ENCODE data around the gene WTIP. TPM values are rescaled to one million over a fixed set of nuclear protein-coding genes. Genes with fewer than 3 reads are reported as not detected.

WTIP gene
- polyA plus RNA-seq, 6 donors from 2014 or later = 0.01 TPM; not detected in 5

GRCh38 chr19:34484328-34484727 lies 2.8 kb downstream of the WTIP start:
- Mint-ChIP-seq H3K36me3 (no peaks in the 10 kb centered on the region), H3K4me1 (peaks cover 0 to 10% (median 10%) of the 10 kb centered on the region in 3 donors), H3K4me3 (no peak overlapping the region), H3K9me3 (peaks cover 0 to 4% (median 0%) of the 10 kb centered on the region in 7 donors), H3K27me3 (peaks cover 14 to 70% (median 57%) of the 10 kb centered on the region in 3 donors), H3K27ac (no peak overlapping the region)
- ATAC-seq (ENCODE audit: low read depth in 2 of 2) (no peak), DNase-seq (no peak)

GRCh38 chr19:34485831-34486230 lies 4.3 kb downstream of the WTIP start:
- DNase-seq (no peak), ATAC-seq (ENCODE audit: low read depth in 2 of 2) (no peak)
- no peaks in the 10 kb centered on the region for H3K36me3 Mint-ChIP-seq
- H3K9me3 Mint-ChIP-seq = peaks cover 0 to 4% (median 0%) of the 10 kb centered on the region in 7 donors
- no peak overlapping the region for H3K27ac Mint-ChIP-seq
- peaks cover 0 to 10% (median 10%) of the 10 kb centered on the region in 3 donors for H3K4me1 Mint-ChIP-seq
- H3K4me3 Mint-ChIP-seq = peak overlapping the region in 2 of 8 donors; percentile 59 to 74
- peaks cover 10 to 59% (median 48%) of the 10 kb centered on the region in 3 donors for H3K27me3 Mint-ChIP-seq

GRCh38 chr19:34487651-34488051 lies 6.1 kb downstream of the WTIP start:
- no peak for ATAC-seq (ENCODE audit: low read depth in 2 of 2)
- Mint-ChIP-seq H3K27ac (peak overlapping the region in 1 of 6 donors; percentile 53), H3K36me3 (no peaks in the 10 kb centered on the region), H3K4me1 (peaks cover 0 to 9% (median 8%) of the 10 kb centered on the region in 3 donors), H3K4me3 (peak overlapping the region in 1 of 8 donors; percentile 25), H3K27me3 (peaks cover 10 to 55% (median 47%) of the 10 kb centered on the region in 3 donors), H3K9me3 (peaks cover 0 to 4% (median 0%) of the 10 kb centered on the region in 7 donors)
- no peak for DNase-seq

GRCh38 chr19:34489175-34489574 lies 7.6 kb downstream of the WTIP start:
- H3K4me1 Mint-ChIP-seq = no peaks in the 10 kb centered on the region
- DNase-seq (no peak), ATAC-seq (ENCODE audit: low read depth in 2 of 2) (no peak)
- no peak overlapping the region for H3K27ac Mint-ChIP-seq
- peaks cover 0 to 2% (median 0%) of the 10 kb centered on the region in 7 donors for H3K9me3 Mint-ChIP-seq
- H3K4me3 Mint-ChIP-seq = no peak overlapping the region
- peaks cover 9 to 39% (median 31%) of the 10 kb centered on the region in 3 donors for H3K27me3 Mint-ChIP-seq
- H3K36me3 Mint-ChIP-seq = no peaks in the 10 kb centered on the region

- H3K4me3 Mint-ChIP-seq = no peak overlapping the region
- no peak for ATAC-seq (ENCODE audit: low read depth in 2 of 2)
Observed at GRCh38 chr19:34490141-34490766, 8.7 kb downstream of the WTIP start.

GRCh38 chr19:34493038-34493648 lies 11.6 kb downstream of the WTIP start:
- peaks cover 0 to 7% (median under 1%) of the 10 kb centered on the region in 3 donors for H3K27me3 Mint-ChIP-seq
- DNase-seq (no peak), ATAC-seq (ENCODE audit: low read depth in 2 of 2) (no peak)
- no peaks in the 10 kb centered on the region for H3K36me3 Mint-ChIP-seq
- peaks cover 0 to under 1% (median under 1%) of the 10 kb centered on the region in 3 donors for H3K4me1 Mint-ChIP-seq
- no peak overlapping the region for H3K27ac Mint-ChIP-seq
- peaks cover 0 to 3% (median 0%) of the 10 kb centered on the region in 7 donors for H3K9me3 Mint-ChIP-seq
- H3K4me3 Mint-ChIP-seq = no peak overlapping the region

More at GRCh38 chr19:34490141-34490766, 8.7 kb downstream of the WTIP start:
- Mint-ChIP-seq H3K9me3 (peaks cover 0 to 2% (median 0%) of the 10 kb centered on the region in 7 donors), H3K27ac (no peak overlapping the region), H3K4me1 (no peaks in the 10 kb centered on the region), H3K36me3 (no peaks in the 10 kb centered on the region), H3K27me3 (peaks cover 6 to 33% (median 27%) of the 10 kb centered on the region in 3 donors)
- DNase-seq = no peak

GRCh38 chr19:34493649-34494044 lies 12.1 kb downstream of the WTIP start:
- DNase-seq (no peak), ATAC-seq (ENCODE audit: low read depth in 2 of 2) (no peak)
- H3K4me3 Mint-ChIP-seq = no peak overlapping the region
- peaks cover 0 to 6% (median 4%) of the 10 kb centered on the region in 3 donors for H3K4me1 Mint-ChIP-seq
- H3K36me3 Mint-ChIP-seq = no peaks in the 10 kb centered on the region
- H3K9me3 Mint-ChIP-seq = peaks cover 0 to 3% (median 0%) of the 10 kb centered on the region in 7 donors
- H3K27ac Mint-ChIP-seq = peak overlapping the region in 1 of 6 donors; percentile 13
- H3K27me3 Mint-ChIP-seq = peaks cover 0 to 6% (median 0%) of the 10 kb centered on the region in 3 donors

GRCh38 chr19:34494601-34495000 lies 13.0 kb downstream of the WTIP start:
- ATAC-seq (ENCODE audit: low read depth in 2 of 2) = no peak

GRCh38 chr19:34495416-34495815 lies 13.9 kb downstream of the WTIP start:
- Mint-ChIP-seq H3K9me3 (peaks cover 0 to 3% (median 0%) of the 10 kb centered on the region in 7 donors), H3K27ac (no peak overlapping the region), H3K4me3 (no peak overlapping the region)

More at GRCh38 chr19:34494601-34495000, 13.0 kb downstream of the WTIP start:
- no peaks in the 10 kb centered on the region for H3K36me3 Mint-ChIP-seq
- H3K27ac Mint-ChIP-seq = no peak overlapping the region
- no peak overlapping the region for H3K4me3 Mint-ChIP-seq
- H3K27me3 Mint-ChIP-seq = no peaks in the 10 kb centered on the region
- H3K4me1 Mint-ChIP-seq = peaks cover 2 to 6% (median 4%) of the 10 kb centered on the region in 3 donors
- peaks cover 0 to 3% (median 0%) of the 10 kb centered on the region in 7 donors for H3K9me3 Mint-ChIP-seq
- DNase-seq = no peak

GRCh38 chr19:34497112-34497805 lies 15.7 kb downstream of the WTIP start:
- ATAC-seq (ENCODE audit: low read depth in 2 of 2) (no peak), DNase-seq (no peak)
- Mint-ChIP-seq H3K36me3 (no peaks in the 10 kb centered on the region), H3K9me3 (peaks cover 0 to 3% (median 0%) of the 10 kb centered on the region in 7 donors), H3K27ac (peak overlapping the region in 4 of 6 donors; percentile 33 to 85 (median 72)), H3K4me1 (peaks cover 4 to 15% (median 11%) of the 10 kb centered on the region in 3 donors), H3K4me3 (peak overlapping the region in 1 of 8 donors; percentile 47), H3K27me3 (no peaks in the 10 kb centered on the region)

More at GRCh38 chr19:34495416-34495815, 13.9 kb downstream of the WTIP start:
- Mint-ChIP-seq H3K4me1 (peaks cover 4 to 6% (median 6%) of the 10 kb centered on the region in 3 donors), H3K27me3 (no peaks in the 10 kb centered on the region), H3K36me3 (no peaks in the 10 kb centered on the region)
- ATAC-seq (ENCODE audit: low read depth in 2 of 2) = no peak
- no peak for DNase-seq

GRCh38 chr19:34499155-34499834 lies 17.7 kb downstream of the WTIP start:
- ATAC-seq (ENCODE audit: low read depth in 2 of 2) = no peak
- H3K27ac Mint-ChIP-seq = peak overlapping the region in 5 of 6 donors; percentile 20 to 93 (median 60)
- peaks cover 7 to 16% (median 11%) of the 10 kb centered on the region in 3 donors for H3K4me1 Mint-ChIP-seq
- peaks cover 0 to 3% (median 0%) of the 10 kb centered on the region in 7 donors for H3K9me3 Mint-ChIP-seq
- H3K27me3 Mint-ChIP-seq = peaks cover 0 to 15% (median 0%) of the 10 kb centered on the region in 3 donors
- no peaks in the 10 kb centered on the region for H3K36me3 Mint-ChIP-seq
- no peak for DNase-seq
- peak overlapping the region in 4 of 8 donors; percentile 51 to 67 (median 56) for H3K4me3 Mint-ChIP-seq

GRCh38 chr19:34500656-34501120 lies 19.1 kb downstream of the WTIP start:
- Mint-ChIP-seq H3K36me3 (no peaks in the 10 kb centered on the region), H3K9me3 (peaks cover 0 to 3% (median 0%) of the 10 kb centered on the region in 7 donors), H3K27me3 (peaks cover 0 to 17% (median 0%) of the 10 kb centered on the region in 3 donors), H3K4me1 (peaks cover 7 to 16% (median 11%) of the 10 kb centered on the region in 3 donors), H3K27ac (peak overlapping the region in 5 of 6 donors; percentile 36 to 78 (median 60)), H3K4me3 (peak overlapping the region; percentile 40 to 86 (median 62))
- DNase-seq (peak; percentile 23), ATAC-seq (ENCODE audit: low read depth in 2 of 2) (peak; percentile 22 to 26)

Measured in naive B cell (primary cell).